GM18526 (cell line): ENCODE measurements around the gene CNOT3.

Experiments
- POLR2A ChIP-seq: IDR thresholded peaks from 3 replicates; pipeline ENCODE4 v1.6.1; 2011; ENCODE audit not compliant: insufficient read length; ENCODE audit errors: extremely low read depth

The CNOT3 gene

GRCh38 chr19:54136864-54137698 lies 481 bp upstream of the CNOT3 start:
- peak; percentile 78 for TF ChIP-seq POLR2A

GRCh38 chr19:54138489-54139256 lies 1.1 kb downstream of the CNOT3 start:
- TF ChIP-seq POLR2A: no peak

DNA sequence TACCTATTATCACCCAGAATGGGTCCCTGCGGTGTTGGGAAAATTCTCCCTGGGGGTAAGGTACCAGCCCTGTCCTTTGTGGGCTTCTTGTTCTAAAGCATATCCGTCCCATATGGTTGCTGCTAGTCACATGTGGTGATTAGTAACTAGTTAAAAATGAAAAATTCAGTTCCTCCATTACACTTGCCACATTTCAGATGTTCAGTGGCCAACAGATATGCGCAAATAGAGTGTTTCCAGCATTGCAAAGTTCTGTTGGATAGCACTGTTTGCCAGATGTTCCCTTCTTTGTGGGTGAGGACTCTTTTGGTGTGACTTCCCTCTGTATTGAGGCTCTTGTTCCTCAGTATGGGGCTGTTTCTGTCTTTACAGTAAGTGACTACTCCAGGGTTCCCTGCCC lies 3.8 kb downstream of the CNOT3 start:
- no peak for TF ChIP-seq POLR2A

- TF ChIP-seq POLR2A: no peak
These were observed 4.7 kb downstream of the CNOT3 start for GRCh38 chr19:54142166-54142780.

- TF ChIP-seq POLR2A: no peak
These were observed 8.1 kb downstream of the CNOT3 start for GRCh38 chr19:54145541-54146158.

DNA sequence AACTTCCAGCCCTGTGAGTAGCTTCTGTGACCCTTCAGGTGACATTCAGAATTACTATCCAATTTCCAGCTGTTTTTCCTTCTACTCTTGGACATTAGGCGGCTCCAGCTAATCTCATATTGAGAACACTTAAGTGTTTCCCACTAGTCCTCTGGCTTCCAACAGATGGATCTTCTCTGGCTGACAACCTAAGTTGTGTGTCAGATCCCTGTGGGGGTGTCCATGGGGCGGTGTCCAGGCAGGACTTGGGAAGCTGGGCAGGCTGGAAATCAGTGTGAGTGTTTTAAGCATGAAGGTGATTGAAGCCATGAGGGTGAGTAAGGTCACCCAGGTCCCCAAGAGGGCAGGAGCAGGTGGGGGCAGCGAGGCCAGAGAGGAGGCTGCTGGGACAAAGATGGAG lies 10.1 kb downstream of the CNOT3 start:
- no peak for TF ChIP-seq POLR2A

GRCh38 chr19:54148158-54148557 lies 10.6 kb downstream of the CNOT3 start:
- no peak for TF ChIP-seq POLR2A

GRCh38 chr19:54149021-54149812 lies 11.7 kb downstream of the CNOT3 start:
- no peak for TF ChIP-seq POLR2A

GRCh38 chr19:54151362-54152035 lies 13.9 kb downstream of the CNOT3 start:
- no peak for TF ChIP-seq POLR2A

DNA sequence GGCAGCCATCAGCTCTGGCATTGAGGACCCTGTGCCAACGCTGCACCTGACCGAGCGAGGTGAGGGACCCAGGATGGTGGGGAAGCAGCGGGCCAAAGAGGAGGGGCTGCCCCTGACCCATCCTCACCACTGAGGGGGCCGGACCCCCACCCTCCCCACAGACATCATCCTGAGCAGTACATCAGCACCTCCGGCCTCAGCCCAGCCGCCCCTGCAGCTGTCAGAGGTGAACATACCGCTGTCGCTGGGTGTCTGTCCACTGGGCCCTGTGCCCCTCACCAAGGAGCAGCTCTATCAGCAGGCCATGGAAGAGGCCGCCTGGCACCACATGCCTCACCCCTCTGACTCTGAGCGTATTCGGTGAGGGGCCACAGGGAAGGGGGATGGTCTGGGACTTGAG lies 14.7 kb downstream of the CNOT3 start:
- no peak for TF ChIP-seq POLR2A

- TF ChIP-seq POLR2A: peak; percentile 23
These were observed 15.4 kb downstream of the CNOT3 start for GRCh38 chr19:54152878-54153524.

- no peak for TF ChIP-seq POLR2A
These were observed 16.3 kb downstream of the CNOT3 start for GRCh38 chr19:54153731-54154326.

- TF ChIP-seq POLR2A: no peak
These were observed 17.2 kb downstream of the CNOT3 start for GRCh38 chr19:54154603-54155345.

DNA sequence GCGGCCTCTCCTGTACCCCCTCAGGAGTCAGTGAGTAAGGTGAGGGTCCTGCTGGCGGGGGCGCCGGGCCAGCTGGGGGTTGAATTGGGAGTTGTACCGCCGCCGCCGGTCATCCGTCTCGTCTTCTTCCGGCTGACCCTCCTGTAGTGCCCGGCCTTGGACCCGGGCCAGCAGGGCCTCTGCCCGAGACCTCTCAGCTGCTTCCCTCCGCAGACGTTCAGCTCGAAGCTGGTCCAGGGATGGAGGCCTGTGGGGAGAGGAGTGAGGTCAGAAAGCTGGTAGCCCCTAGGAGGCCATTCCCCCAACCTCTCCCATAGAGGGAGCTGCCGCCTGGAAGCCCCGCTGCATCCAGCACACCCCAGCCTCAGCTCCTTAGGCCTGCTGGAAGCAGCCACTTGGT lies 18.1 kb downstream of the CNOT3 start:
- TF ChIP-seq POLR2A: no peak
